HPDE6-E6E7 (cell line): ENCODE data around the gene RABGEF1.

Source experiments
- DNase-seq: peaks from one replicate; pipeline ENCODE4 v3.0.0; 2011; ENCODE audit warnings: missing footprints; ENCODE audit errors: extremely low spot score

The RABGEF1 gene

DNA sequence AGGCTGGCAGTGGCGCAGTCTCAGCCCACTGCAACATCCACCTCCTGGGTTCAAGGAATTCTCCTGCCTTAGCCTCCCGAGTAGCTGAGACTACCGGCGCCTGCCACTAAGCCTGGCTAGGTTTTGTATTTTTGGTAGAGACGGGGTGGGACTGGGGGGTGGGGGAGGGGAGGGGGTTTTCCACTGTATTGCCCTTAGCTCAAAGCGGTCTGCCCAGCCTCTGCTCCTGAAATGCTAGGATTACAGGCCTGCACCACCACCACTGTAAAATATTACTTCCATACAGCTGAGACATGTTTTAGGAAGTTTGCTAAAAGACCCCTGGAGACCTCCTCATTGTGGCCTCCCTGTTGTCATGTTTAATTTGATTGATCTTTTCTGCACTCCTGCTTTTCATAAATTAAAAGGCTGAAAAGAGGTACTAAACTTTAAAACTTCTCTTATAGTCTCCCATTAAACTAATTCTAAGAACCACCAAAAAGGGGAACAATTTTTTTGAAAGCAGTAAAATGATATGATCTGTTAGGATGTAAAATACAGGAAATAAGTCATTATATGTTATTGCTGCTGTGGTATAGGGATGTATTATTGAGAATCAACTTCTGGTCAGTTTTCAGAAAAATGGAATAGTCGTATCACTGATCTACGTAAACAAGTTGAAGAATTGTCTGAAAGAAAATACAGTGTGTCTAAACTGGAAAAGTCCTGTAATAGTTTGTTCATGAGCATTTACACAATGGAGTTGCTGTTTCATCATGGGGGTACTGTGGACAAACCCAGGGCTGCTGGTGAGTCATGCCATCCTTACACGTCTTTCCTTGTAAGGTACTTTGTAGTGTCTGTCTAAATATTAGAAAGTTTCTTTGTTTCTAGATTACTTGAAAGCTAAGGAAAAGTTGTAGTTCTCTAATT, 107.6 kb downstream of the RABGEF1 start:
- no peak for DNase-seq

- no peak for DNase-seq
These were observed 118.8 kb downstream of the RABGEF1 start for GRCh38 chr7:66859339-66859738.

DNA sequence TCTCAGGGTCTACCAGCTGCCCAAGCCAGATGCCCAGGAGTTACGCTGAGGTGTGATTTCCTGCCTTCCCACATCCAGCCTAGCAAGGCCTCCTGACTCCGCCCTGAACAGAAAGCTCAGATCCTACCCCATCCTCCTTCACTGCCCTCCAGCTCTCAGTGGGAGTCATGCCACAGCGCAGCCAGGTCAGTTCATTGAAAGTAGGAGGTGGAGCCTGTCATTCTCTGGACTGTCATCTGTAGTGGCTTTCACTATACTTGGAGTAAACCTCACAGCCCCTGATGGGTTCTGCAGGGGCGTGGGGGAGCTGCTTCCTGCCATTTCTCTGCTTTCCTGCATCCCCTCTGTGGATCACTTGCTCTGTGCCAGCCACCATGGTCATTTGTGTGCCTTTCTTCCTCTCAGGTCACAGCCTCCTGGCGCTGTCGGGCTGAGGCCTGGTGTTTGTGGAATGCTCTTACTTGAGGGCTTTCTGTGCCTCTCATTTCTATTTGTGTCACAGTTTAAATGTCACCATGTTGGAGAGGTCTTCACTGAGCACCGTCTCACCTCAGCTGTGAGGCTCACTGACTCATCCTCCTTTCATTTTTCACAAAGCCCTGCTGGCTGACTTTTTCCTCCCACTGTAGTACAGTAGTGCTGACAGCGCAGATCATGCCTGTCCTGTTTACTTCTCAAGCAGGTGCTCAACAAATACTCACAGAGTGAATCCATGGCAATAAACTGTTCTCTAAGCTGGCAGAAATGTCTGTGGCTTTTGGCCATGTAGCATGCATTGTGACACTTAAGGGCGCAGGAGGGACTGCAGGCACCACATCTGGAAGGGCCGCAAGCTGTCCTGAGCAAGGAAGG, 119.5 kb downstream of the RABGEF1 start:
- DNase-seq = no peak

DNA sequence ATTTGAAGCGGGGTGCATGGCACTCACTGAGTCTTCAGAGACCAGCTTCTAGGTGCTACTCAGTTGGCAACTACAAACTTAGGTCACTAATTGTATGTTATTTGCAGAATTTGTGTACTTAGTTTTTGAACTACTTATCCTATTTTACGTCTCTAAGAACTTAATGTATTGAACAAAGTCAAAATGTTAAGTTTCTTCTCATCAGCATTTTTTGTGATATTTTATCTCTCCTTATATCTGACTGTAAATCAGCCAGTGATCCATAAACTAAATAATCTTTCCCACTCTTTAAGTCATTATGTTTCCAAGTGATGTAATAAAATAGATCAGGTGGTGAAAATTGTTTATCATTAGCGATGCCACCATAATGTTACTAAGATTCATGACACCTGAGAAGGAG, 120.2 kb downstream of the RABGEF1 start:
- DNase-seq = no peak
